ENCODE measurements around the gene TP73.
"Not testable (repeated sequence)": the region's sequence is repeated elsewhere in the genome, so short reads cannot be mapped to it uniquely, and the experiment has no call there.

TP73 gene

GRCh38 chr1:3744646-3745045 lies 92.3 kb downstream of the TP73 start:
- DNase-seq (ENCODE audit: low spot score), result no peak

GRCh38 chr1:3745071-3745470 lies 92.8 kb downstream of the TP73 start:
- DNase-seq (ENCODE audit: low spot score), result no peak

DNA sequence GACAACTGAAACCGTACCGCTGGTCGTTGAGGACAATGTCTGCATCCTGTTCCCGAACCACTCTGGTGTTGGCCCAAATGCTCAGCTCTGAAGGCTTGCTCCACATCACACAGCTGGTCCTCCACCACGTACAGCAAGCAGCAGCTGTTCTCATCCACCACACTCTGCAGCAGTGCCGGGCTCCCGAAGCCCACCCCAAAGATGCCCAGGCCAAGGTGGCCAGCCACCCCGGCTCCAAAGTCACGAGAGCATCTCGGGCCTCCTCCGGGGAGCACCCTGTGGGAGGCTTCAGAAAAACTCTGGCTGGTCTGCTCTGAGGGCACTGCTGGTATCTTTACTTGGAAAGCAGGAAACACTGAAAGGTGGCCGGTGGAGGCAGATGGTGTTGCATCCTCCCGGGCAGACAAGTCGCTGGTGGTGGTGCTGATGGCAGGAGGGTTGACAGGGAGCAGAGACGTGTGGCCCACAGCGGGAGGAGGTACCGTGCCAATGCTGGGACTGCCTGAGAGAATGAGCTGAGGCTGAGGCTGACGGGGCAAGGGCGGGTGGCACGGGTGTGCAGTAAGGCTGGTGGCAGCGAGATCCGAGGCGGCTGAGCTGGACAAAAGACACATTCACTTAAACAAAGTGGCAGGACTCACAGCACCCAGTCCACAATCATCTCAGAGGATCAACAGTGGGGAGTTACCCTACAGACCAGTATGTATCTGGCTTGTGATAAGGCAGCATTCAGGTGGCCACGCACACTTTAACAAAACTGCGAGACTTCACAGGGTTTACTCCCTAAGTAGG lies 93.5 kb downstream of the TP73 start:
- DNase-seq (ENCODE audit: low spot score), result no peak

- no peak for DNase-seq (ENCODE audit: low spot score)
These were observed 94.1 kb downstream of the TP73 start for GRCh38 chr1:3746389-3746829.

GRCh38 chr1:3746830-3747521 lies 94.7 kb downstream of the TP73 start:
- peak; percentile 69 for DNase-seq (ENCODE audit: low spot score)

GRCh38 chr1:3747522-3747848 lies 95.2 kb downstream of the TP73 start:
- no peak for DNase-seq (ENCODE audit: low spot score)

GRCh38 chr1:3747903-3748302 lies 95.6 kb downstream of the TP73 start:
- no peak for DNase-seq (ENCODE audit: low spot score)

- DNase-seq (ENCODE audit: low spot score), result not testable (repeated sequence)
These were observed 96.1 kb downstream of the TP73 start for GRCh38 chr1:3748316-3748900.

- no peak for DNase-seq (ENCODE audit: low spot score)
These were observed 97.2 kb downstream of the TP73 start for GRCh38 chr1:3749512-3749911.

- DNase-seq (ENCODE audit: low spot score), result peak; percentile 19
These were observed 98.4 kb downstream of the TP73 start for GRCh38 chr1:3750741-3751140.

DNA sequence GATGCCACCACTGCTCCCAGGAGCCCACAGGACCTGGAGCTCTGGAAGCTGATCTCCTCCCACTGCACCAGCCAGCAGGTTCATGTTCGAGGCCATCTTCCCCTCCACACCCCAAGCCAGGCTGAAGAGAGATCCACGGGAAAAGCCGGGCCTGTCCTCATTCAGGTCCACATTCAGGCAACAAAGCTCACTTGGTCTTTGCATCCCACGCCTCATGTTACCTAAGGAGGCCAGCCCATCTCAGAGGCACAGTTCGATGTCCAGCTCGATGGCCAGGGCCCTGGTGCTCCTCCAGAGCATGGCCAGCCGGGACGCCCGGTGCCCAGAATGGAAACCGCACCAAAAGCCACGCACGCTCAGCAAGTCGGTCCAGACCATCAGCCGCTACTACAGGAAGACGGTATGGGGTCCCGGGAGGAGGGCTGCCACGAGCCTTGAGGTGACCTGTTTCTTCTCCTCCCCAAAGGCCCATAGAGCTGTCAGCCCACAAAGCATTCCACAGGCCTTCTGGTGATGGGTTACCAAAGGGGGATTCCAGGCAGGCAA lies 100.2 kb downstream of the TP73 start, which contains the start of gene CCDC27:
Gene CCDC27 (plus strand): TSS at position 51 of the 546 bp plus-strand sequence. CDS start 32 bp downstream, at position 83.
- no peak for DNase-seq (ENCODE audit: low spot score)

- DNase-seq (ENCODE audit: low spot score), result no peak
These were observed 101.5 kb downstream of the TP73 start for GRCh38 chr1:3753656-3754454.

- DNase-seq (ENCODE audit: low spot score), result no peak
These were observed 104.1 kb downstream of the TP73 start for GRCh38 chr1:3756394-3756793.

DNA sequence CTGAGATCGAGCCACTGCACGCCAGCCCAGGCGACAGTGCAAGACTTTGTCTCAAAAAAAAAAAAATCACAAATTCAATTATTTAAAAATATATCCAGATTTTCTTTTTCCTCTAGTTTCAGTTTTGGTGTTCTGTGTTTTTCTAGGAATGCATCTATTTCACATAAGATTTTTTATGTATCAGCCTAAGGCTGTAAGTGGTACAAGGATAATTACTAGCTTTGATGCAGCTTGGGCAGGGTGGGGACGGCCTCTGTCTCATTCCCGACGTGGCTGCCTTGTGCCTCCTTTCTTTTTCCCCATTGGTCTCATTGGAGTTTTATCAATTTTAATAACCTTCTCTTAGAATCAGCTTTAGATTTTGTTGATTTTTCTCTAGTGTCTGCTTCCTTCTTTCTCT lies 106.8 kb downstream of the TP73 start:
- DNase-seq (ENCODE audit: low spot score), result no peak

DNA sequence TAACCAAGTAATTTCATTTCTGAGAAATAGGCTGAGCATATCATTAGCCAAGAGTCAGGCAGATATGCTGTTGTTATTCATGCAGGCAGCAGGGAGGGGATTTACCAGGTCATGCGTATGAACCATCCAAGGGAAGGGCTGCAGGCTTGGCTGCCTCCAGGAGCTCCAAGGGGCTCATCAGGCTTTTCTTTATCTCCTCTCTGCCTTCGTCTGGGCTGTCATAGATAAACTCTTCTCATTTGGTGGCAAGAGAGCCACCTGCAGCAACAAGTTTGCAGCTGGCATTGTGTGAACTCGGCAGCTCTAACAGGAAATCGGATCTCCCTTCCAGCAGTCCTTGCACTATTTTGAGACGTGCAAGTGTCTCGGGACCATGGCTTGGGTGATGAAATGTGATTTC lies 107.5 kb downstream of the TP73 start:
- peak; percentile 70 for DNase-seq (ENCODE audit: low spot score)

GRCh38 chr1:3761296-3762010 lies 109.1 kb downstream of the TP73 start:
- DNase-seq (ENCODE audit: low spot score), result no peak

DNA sequence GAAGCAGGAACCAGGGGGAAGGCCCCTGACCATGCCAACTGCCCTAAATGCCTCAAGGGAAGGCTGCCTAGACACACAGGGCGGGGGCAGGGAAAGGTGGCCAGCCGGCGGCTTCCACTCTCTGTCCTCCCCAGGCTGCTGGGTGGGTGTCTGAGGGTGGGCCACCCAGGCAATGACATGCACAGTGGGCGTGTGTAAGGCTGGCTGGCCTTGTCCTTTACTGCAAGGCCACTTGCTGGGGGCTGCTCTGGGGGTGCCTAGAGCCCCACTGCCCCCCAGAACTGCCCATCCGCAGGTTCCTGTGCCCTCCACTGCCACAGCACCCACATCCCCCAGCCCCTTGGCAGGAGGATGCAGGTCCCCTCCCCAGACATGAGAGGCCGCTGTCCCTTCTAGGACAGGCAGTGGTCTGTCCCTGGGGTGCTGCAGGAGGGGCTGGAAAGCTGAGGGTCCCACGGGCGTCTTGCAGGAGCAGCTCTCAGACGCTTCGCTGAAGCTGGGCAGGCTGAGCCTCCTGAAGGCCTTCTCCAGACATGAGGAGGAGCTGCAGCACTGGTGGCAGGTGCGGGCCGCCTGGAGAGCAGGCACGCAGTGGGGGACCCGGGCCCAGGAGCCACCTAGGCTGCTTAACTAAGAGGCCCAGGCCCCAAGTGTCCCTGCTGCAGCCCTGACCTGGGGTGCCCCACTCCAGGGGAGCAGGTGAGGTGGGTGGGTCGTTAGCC lies 110.0 kb downstream of the TP73 start:
- DNase-seq (ENCODE audit: low spot score), result no peak

GRCh38 chr1:3762873-3763228 lies 110.5 kb downstream of the TP73 start:
- DNase-seq (ENCODE audit: low spot score), result no peak

DNA sequence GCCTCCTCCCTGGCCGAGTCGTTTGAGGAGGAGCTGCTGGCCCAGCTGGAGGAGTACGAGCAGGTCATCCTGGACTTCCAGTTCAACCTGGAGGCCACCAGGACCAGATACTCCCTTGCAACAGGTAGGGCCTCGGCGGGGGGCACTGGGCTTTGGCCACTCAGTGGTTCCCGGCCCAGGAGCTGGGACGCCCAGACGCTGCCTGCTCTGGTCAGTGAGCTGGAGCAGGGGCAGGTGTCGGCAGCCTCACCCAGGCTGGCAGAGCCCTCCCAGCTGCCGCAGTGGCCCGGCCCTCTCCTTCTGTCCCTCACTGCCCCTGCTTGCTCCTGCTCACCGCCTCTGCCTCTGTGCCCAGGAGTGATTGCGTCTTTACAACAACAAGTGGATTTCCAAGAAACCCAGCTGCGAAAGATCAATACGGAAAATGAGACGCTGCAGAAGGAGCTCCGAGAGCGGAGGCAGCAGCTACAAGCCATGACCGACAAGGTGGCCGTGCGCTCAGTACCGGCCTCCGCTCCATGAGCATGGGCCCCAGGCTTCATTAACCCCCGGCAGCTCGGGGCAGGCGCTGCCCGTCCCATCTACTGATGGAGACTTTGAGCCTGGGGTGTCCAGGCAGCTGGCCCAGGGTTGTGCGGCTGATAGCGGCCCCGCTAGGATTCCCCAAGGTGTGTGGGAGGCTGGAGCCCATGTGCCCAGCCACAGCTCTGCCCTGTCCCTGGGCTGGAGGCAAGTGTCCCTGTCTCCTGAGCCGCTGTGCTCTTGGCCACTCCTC lies 111.2 kb downstream of the TP73 start:
- DNase-seq (ENCODE audit: low spot score), result no peak

DNA sequence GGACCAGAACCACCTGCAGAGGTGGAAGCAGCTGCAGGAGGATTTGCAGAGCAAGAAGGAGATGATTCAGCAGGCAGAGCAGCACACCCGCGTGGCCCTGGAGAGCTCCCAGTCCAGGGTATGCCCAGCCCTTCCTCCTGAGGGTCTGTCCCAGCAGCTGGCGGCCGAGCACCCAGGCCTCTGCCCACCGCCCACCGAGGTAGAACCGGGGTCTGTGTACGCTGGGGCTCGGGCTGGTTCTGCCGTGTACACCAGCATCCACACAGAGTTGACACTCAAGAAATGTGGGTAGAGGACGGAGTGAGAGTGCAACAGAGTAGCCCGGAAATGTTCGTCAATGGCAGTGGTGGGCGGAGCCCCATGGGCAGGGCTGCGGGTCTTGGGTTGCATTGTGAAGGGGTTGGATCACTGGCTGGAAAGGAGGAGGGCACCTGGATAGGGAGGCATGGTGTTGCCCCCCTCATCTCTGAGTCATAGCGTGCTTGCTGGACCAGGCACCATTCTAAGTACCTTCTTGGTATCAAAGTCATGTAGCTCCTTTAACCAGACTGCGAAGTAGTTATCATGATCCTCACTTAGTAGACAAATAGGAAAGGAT lies 115.1 kb downstream of the TP73 start:
- DNase-seq (ENCODE audit: low spot score), result no peak

Measured in hematopoietic multipotent progenitor cell treated with erythropoietin and hydrocortisone succinate and interleukin-3 and kit ligand, for 17 days (in vitro differentiated cells).